Smooth muscle cell (in vitro differentiated cells): Measurements from ENCODE around the gene MRPL55. TPM values are rescaled to one million over a fixed set of nuclear protein-coding genes. Genes with fewer than 3 reads are reported as not detected.

Source experiments
- DNase-seq: peaks from one replicate; lab custom pipeline; 2025; ENCODE audit not compliant: unreplicated experiment; lab: John Stamatoyannopoulos, UW
- H2AFZ ChIP-seq: fragments of 200-600 bp; sonication (generic); 2 replicates; pipeline ENCODE4 v1.6.0; 2016; ENCODE audit warnings: antibody characterized with exemption, low read depth, mild to moderate bottlenecking
- H3F3A ChIP-seq: fragments of 200-600 bp; sonication (generic); 2 replicates; pipeline ENCODE4 v1.6.0; 2017; ENCODE audit warnings: antibody characterized with exemption, low read depth
- H3K27ac ChIP-seq: fragments of 200-600 bp; sonication (generic); 2 replicates; pipeline ENCODE4 v1.5.1; 2016; ENCODE audit warnings: low read depth, mild to moderate bottlenecking
- H3K27me3 ChIP-seq: fragments of 200-600 bp; sonication (generic); 2 replicates; pipeline ENCODE4 v1.6.1; 2016; ENCODE audit warnings: low read depth, mild to moderate bottlenecking
- H3K36me3 ChIP-seq: fragments of 200-600 bp; sonication (generic); 2 replicates; pipeline ENCODE4 v1.5.1; 2016; ENCODE audit warnings: low read depth
- H3K4me1 ChIP-seq: fragments of 200-600 bp; sonication (generic); 2 replicates; pipeline ENCODE4 v1.5.1; 2016; ENCODE audit warnings: low read depth
- H3K4me2 ChIP-seq: fragments of 200-600 bp; sonication (generic); 2 replicates; pipeline ENCODE4 v1.6.0; 2016; ENCODE audit warnings: mild to moderate bottlenecking
- H3K4me3 ChIP-seq: fragments of 200-600 bp; sonication (generic); 2 replicates; pipeline ENCODE4 v1.5.1; 2016; ENCODE audit warnings: mild to moderate bottlenecking
- H3K79me2 ChIP-seq: fragments of 200-600 bp; sonication (generic); 2 replicates; pipeline ENCODE4 v1.6.0; 2016; ENCODE audit warnings: low read depth, mild to moderate bottlenecking
- H3K9ac ChIP-seq: fragments of 200-600 bp; sonication (generic); 2 replicates; pipeline ENCODE4 v1.6.0; 2016; ENCODE audit warnings: low read depth
- H3K9me3 ChIP-seq: fragments of 200-600 bp; sonication (generic); replicated peaks from 2 replicates; pipeline ENCODE4 v1.5.1; 2016; ENCODE audit warnings: low read depth
- H4K20me1 ChIP-seq: fragments of 200-600 bp; sonication (generic); 2 replicates; pipeline ENCODE4 v1.6.0; 2016; ENCODE audit warnings: low read depth
- WGBS: methylation state at CpG from one replicate; pipeline ENCODE4 v1.1.7; 2016; ENCODE audit warnings: low lambda C conversion rate; 5-methylcytosine and 5-hydroxymethylcytosine counted together
- polyA plus RNA-seq: library from polyadenylated mRNA; unstranded; fragments of >200 nt; fragmentation: Nextera tagmentation; extraction: Ambion mirVana; gene quantifications from 2 replicates; pipeline ENCODE4 v1.2.1, GENCODE V29; 2016
- total RNA-seq: library from RNA; depleted of rRNA; stranded (reverse); fragments of >200 nt; gene quantifications from 2 replicates; pipeline ENCODE4 v1.2.3, GENCODE V29; 2014
- TF ChIP-seq, protein P1 (sequence below): fragments of 200-600 bp; sonication (generic); IDR thresholded peaks from 2 replicates; pipeline ENCODE4 v1.5.1; 2017; ENCODE audit warnings: borderline replicate concordance, mild to moderate bottlenecking, antibody characterized with exemption; ENCODE audit not compliant: insufficient read depth, poor library complexity, severe bottlenecking

Gene MRPL55
- total and polyA plus RNA-seq, 2 experiments from 2014 or later = 83.4 to 178 TPM

DNA sequence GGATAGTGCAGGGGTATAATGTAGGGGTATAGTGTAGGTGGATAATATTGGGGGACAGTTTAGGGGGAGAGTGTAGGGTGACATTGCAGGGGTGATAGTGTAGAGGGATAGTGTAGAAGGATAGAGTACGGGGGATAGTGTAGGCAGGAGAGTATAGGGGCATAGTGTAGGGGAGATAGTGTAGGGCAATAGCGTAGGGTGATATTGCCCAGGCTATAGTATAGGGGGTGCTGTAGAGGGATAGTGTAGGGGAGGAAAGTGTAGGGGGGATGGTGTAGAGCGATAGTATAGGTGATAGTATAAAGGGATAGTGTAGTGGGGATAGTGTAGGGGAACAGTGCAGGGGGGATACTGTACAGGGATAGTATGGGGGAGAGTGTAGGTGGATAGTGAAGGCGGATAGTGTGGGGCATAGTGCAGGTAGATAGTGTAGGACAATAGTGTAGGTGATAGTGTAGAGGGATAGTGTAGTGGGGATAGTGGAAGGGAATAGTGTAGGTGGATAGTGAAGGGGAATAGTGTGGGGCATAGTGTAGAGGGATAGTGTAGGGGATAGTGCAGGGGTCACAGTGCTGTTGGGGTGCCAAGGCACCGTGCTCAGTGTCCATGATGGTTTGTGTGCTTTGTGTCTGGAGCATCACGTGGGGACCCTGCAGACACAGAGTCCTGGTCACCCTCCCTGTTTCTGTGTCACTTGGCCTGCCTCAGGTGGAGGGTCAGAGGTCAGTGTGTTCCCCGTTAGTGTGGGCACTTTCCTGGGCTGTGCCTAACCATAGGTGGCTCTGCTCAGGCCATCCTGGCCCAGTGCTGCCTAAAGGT is 37.1 kb downstream of the MRPL55 start:
- Histone ChIP-seq H3K79me2 (no peaks in the 10 kb centered on the region), H3K4me1 (peaks cover 6% of the 10 kb centered on the region), H3K27me3 (peaks cover 18% of the 10 kb centered on the region), H3K9me3 (no peaks in the 10 kb centered on the region), H2AFZ (no peak overlapping the region), H3K4me3 (no peak overlapping the region), H3F3A (no peaks in the 10 kb centered on the region), H3K27ac (no peak overlapping the region), H3K4me2 (no peak overlapping the region), H4K20me1 (peaks cover 31% of the 10 kb centered on the region), H3K36me3 (no peaks in the 10 kb centered on the region), H3K9ac (no peak overlapping the region)
- 75% methylated on average over 7 of the region's 7 CpGs for WGBS
- no peak for DNase-seq
- TF ChIP-seq, protein P1, sequence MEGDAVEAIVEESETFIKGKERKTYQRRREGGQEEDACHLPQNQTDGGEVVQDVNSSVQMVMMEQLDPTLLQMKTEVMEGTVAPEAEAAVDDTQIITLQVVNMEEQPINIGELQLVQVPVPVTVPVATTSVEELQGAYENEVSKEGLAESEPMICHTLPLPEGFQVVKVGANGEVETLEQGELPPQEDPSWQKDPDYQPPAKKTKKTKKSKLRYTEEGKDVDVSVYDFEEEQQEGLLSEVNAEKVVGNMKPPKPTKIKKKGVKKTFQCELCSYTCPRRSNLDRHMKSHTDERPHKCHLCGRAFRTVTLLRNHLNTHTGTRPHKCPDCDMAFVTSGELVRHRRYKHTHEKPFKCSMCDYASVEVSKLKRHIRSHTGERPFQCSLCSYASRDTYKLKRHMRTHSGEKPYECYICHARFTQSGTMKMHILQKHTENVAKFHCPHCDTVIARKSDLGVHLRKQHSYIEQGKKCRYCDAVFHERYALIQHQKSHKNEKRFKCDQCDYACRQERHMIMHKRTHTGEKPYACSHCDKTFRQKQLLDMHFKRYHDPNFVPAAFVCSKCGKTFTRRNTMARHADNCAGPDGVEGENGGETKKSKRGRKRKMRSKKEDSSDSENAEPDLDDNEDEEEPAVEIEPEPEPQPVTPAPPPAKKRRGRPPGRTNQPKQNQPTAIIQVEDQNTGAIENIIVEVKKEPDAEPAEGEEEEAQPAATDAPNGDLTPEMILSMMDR = no peak

DNA sequence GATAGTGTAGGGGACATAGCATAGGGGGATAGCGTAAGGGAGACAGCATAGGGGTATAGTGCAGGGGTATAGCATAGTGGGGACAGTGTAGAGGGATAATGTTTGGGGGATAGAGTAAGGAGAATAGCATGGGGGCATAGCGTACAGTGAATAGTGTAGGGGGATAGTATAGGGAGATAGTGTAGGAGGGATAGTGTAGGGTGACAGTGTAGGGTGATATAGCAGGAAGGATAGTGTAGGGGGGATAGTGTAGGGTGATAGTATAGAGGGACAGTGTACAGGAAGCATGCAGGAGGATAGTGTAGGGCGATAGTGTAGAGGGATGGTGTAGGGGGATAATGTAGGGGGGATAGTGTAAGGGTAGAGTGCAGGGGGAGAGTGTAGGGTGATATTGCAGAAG is 38.2 kb downstream of the MRPL55 start:
- no peak overlapping the region for H3K9ac ChIP-seq
- DNase-seq = no peak
- peaks cover 25% of the 10 kb centered on the region for H3K27me3 ChIP-seq
- no peaks in the 10 kb centered on the region for H3K79me2 ChIP-seq
- no peaks in the 10 kb centered on the region for H3K36me3 ChIP-seq
- 76% methylated on average over 3 of the region's 3 CpGs for WGBS
- no peak overlapping the region for H3K27ac ChIP-seq
- peaks cover 20% of the 10 kb centered on the region for H4K20me1 ChIP-seq
- H3F3A ChIP-seq = no peaks in the 10 kb centered on the region
- TF ChIP-seq, protein P1 = no peak
- H3K4me2 ChIP-seq = no peak overlapping the region
- H2AFZ ChIP-seq = no peak overlapping the region
- H3K9me3 ChIP-seq = no peaks in the 10 kb centered on the region
- peaks cover 6% of the 10 kb centered on the region for H3K4me1 ChIP-seq
- no peak overlapping the region for H3K4me3 ChIP-seq

DNA sequence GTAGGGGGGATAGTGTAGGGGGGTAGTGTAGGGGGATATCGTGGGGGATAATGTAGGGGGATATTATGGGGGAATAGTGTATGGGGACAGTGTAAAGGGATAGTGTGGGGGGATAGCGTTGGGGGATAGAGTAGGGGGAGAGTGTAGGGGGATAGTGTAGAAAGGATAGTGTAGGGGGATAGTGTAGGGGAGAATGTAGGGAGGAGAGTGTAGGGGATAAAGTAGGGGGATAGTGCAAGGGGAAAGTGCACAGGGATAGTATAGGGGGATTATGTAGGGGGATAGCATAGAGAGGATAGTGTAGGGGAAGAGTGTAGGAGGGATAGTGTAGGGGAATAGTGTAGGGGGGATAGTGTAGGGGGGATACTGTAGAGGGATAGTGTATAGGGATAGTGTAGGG is 38.9 kb downstream of the MRPL55 start:
- Histone ChIP-seq H3K27me3 (peaks cover 25% of the 10 kb centered on the region), H3K79me2 (no peaks in the 10 kb centered on the region), H3K9me3 (no peaks in the 10 kb centered on the region), H3F3A (no peaks in the 10 kb centered on the region), H4K20me1 (peaks cover 13% of the 10 kb centered on the region), H2AFZ (no peak overlapping the region), H3K4me3 (no peak overlapping the region), H3K27ac (no peak overlapping the region), H3K9ac (no peak overlapping the region), H3K4me1 (peaks cover 6% of the 10 kb centered on the region), H3K36me3 (no peaks in the 10 kb centered on the region), H3K4me2 (no peak overlapping the region)
- DNase-seq = no peak
- 31% methylated on average over 2 of the region's 2 CpGs for WGBS
- TF ChIP-seq, protein P1 = no peak

DNA sequence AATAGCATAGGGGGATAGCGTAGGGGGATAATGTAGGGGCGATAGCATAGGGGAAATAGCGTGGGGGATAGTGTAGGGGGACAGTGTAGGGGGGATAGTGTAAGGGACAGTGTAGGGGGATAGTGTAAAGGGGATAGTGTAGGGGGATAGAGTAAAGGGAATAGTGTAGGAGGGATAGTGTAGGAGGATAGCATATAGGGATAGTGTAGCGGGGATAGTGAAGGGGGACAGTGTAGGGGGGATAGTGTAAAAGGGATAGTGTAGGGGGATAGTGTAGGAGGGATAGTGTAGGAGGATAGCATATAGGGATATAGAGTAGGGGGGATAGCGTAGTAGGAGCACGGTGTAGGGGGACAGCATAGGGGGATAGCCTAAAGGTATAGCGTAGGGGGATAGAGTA is 40.7 kb downstream of the MRPL55 start:
- Histone ChIP-seq H3K27ac (no peak overlapping the region), H3K36me3 (no peaks in the 10 kb centered on the region), H3K27me3 (peaks cover 25% of the 10 kb centered on the region), H3K4me2 (no peak overlapping the region), H3K9me3 (no peaks in the 10 kb centered on the region), H2AFZ (no peak overlapping the region), H3K4me1 (no peaks in the 10 kb centered on the region), H3K9ac (no peak overlapping the region), H3K4me3 (no peak overlapping the region), H4K20me1 (no peaks in the 10 kb centered on the region), H3K79me2 (no peaks in the 10 kb centered on the region), H3F3A (no peaks in the 10 kb centered on the region)
- DNase-seq = no peak
- WGBS = 82% methylated on average over 5 of the region's 7 CpGs
- TF ChIP-seq, protein P1 = no peak
